SK-N-SH treated with all-trans-retinoic acid at 6 μM for 48 hours (cell line): ENCODE data around the gene ZNF329.

Experiments
- ARNTL ChIP-seq: fragments of 450-650 bp; formaldehyde crosslinking; IDR thresholded peaks from 2 replicates; pipeline ENCODE4 v1.5.0; 2020; ENCODE audit warnings: low read depth, mild to moderate bottlenecking, moderate library complexity, borderline replicate concordance
- ISL1 ChIP-seq: fragments of 250-450 bp; sonication (Bioruptor Pico); IDR thresholded peaks from 2 replicates; pipeline ENCODE4 v2.1.2; 2022; ENCODE audit warnings: mild to moderate bottlenecking, moderate library complexity
- PATZ1 ChIP-seq: fragments of 250-450 bp; sonication (Bioruptor Pico); IDR thresholded peaks from 2 replicates; pipeline ENCODE4 v1.8.0; 2020; ENCODE audit warnings: mild to moderate bottlenecking, moderate library complexity, borderline replicate concordance
- SNAI2 ChIP-seq: fragments of 250-450 bp; sonication (Bioruptor Pico); IDR thresholded peaks from 2 replicates; pipeline ENCODE4 v1.5.0; 2020; ENCODE audit warnings: mild to moderate bottlenecking, moderate library complexity
- ZFP3 ChIP-seq: fragments of 250-450 bp; sonication (Bioruptor Pico); IDR thresholded peaks from 2 replicates; pipeline ENCODE4 v1.5.0; 2020; ENCODE audit warnings: mild to moderate bottlenecking, moderate library complexity

DNA sequence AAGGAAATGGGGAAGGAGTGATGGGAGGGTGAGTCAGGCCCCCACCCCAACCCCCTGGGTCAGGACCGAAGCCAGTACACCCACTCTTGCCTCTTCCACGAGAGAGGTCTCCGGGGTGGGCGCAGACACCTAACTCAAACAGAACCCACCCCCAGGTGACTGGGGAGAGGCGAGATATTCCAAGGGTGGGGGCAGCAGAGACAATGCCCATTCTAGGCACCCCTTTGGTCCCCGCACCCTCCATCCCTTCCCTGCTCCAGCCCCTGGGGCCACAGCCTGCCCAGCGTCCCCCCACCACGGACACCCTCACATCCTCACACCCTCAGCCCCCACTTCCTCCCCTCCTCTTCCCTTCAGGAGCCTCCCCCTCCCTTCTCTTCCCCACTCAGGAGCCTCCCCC lies 53.2 kb downstream of the ZNF329 start:
- TF ChIP-seq ZFP3 = no peak
- TF ChIP-seq SNAI2 (CRISPR knock-in tag) = no peak
- TF ChIP-seq PATZ1 (CRISPR knock-in tag) = no peak
- no peak for TF ChIP-seq ARNTL (CRISPR knock-in tag)
- no peak for TF ChIP-seq ISL1 (CRISPR knock-in tag)
